PFSK-1 (cell line): ENCODE data around the gene BMPR2.

ENCODE experiments used
- POLR2AphosphoS5 ChIP-seq: IDR thresholded peaks from 2 replicates; pipeline ENCODE4 v1.6.1; 2012; ENCODE audit warnings: low read depth, mild to moderate bottlenecking, control low read depth, low read length, moderate library complexity
- SIN3A ChIP-seq: IDR thresholded peaks from 2 replicates; pipeline ENCODE4 v1.6.1; 2012; ENCODE audit warnings: mild to moderate bottlenecking, low read length, moderate library complexity, borderline replicate concordance; ENCODE audit not compliant: insufficient read depth

DNA sequence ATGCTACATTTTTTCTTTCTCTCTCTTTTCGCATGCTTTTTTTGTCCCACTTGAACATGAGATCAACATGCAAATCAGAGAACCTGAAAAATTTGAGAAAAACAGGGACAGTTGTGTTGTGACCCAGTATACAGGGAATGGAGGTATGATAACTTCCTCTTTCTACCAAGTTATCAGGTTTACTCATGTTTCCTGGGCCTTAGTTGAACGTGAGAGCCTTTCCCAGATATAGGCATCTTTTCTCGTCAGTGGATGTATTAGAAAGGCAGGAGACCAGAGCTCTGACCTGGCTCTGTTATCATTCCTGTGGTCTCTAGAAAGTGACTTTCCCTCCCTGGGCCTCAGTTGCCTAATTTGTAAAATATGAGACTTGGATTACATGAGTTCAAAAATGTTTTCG, 228.6 kb downstream of the BMPR2 start:
- TF ChIP-seq SIN3A (no peak), POLR2AphosphoS5 (no peak)
